B cell (primary cell): ENCODE results near the gene SLC15A3. TPM values are rescaled to one million over a fixed set of nuclear protein-coding genes. Genes with fewer than 3 reads are reported as not detected.
A peak's percentile ranks its signal among the peaks of the same experiment; 100 is the strongest.
"Not testable (repeated sequence)": the region's sequence is repeated elsewhere in the genome, so short reads cannot be mapped to it uniquely, and the experiment has no call there.

ENCODE experiments used
- ATAC-seq: fragments of 200-7000 bp; cut with Tn5 transposase; one replicate; pipeline ENCODE4 v1.10.0; 2021; ENCODE audit warnings: low read depth, mild to moderate bottlenecking, moderate number of reproducible peaks, moderate library complexity
- CTCF ChIA-PET: fragments of 350-600 bp; sonication (Branson Sonifier 250); formaldehyde crosslinking; loops from one replicate; lab custom pipeline; 2021; ENCODE audit warnings: antibody characterized with exemption, inconsistent platforms; lab: Charles Lee
- POLR2A ChIA-PET: fragments of 350-600 bp; sonication (Branson Sonifier 250); formaldehyde crosslinking; loops from one replicate; lab custom pipeline; 2021; ENCODE audit warnings: antibody characterized with exemption; lab: Charles Lee
- DNase-seq: peaks from one replicate; pipeline ENCODE4 v3.0.0; 2013
- H2AFZ ChIP-seq: 2 replicates; pipeline ENCODE4 v1.6.1; 2012; ENCODE audit warnings: mild to moderate bottlenecking, low read depth, low read length; ENCODE audit not compliant: insufficient read depth, poor library complexity, severe bottlenecking
- H3K27ac ChIP-seq, 2 donors: 1 replicate in 1 of 2; 2 replicates in 1 of 2; pipeline ENCODE4 v1.5.1; 2012 to 2013; ENCODE audit warnings: low read length in 2 of 2, mild to moderate bottlenecking in 2 of 2, moderate library complexity in 1 of 2
- H3K27me3 ChIP-seq, 4 experiments: fragments of 200-600 bp in 1 of 4; sonication (generic) in 1 of 4; replicated peaks in 1 of 4; 1 replicate in 2 of 4; 2 replicates in 2 of 4; pipeline versions ENCODE4 v1.6.1 to v1.7.0; 2013 to 2016; ENCODE audit warnings: low read length in 3 of 4, mild to moderate bottlenecking in 2 of 4, mixed read lengths in 1 of 4, moderate library complexity in 1 of 4; ENCODE audit not compliant: insufficient read depth in 4 of 4, control insufficient read depth in 3 of 4; ENCODE audit errors: control extremely low read depth in 1 of 4
- H3K36me3 ChIP-seq, 2 experiments: replicated peaks in 1 of 2; 1 replicate in 1 of 2; 2 replicates in 1 of 2; pipeline versions ENCODE4 v1.6.1 to v1.7.1; 2013; ENCODE audit warnings: low read length in 1 of 2; ENCODE audit not compliant: insufficient read depth in 2 of 2, control insufficient read depth in 1 of 2; ENCODE audit errors: control extremely low read depth in 1 of 2, extremely low read depth in 1 of 2
- H3K4me1 ChIP-seq, 2 donors: fragments of 200-600 bp in 1 of 2; sonication (generic) in 1 of 2; 1 replicate in 1 of 2; 2 replicates in 1 of 2; pipeline versions ENCODE4 v1.5.1 to v1.6.1; 2013 to 2017; ENCODE audit warnings: low read length in 2 of 2; ENCODE audit not compliant: control insufficient read depth in 2 of 2, insufficient read depth in 2 of 2
- H3K4me2 ChIP-seq: replicated peaks from 2 replicates; pipeline ENCODE3; 2012; ENCODE audit warnings: mild to moderate bottlenecking, low read depth, low read length; ENCODE audit not compliant: poor library complexity, severe bottlenecking
- H3K4me3 ChIP-seq, 5 experiments: fragments of 200-600 bp in 1 of 5; sonication (generic) in 1 of 5; 1 replicate in 3 of 5; 2 replicates in 2 of 5; pipeline versions ENCODE4 v1.5.1 to v1.7.0; 2011 to 2016; ENCODE audit warnings: low read length in 4 of 5, mild to moderate bottlenecking in 4 of 5, low read depth in 2 of 5, control low read depth in 1 of 5, moderate library complexity in 1 of 5; ENCODE audit not compliant: insufficient read depth in 1 of 5; ENCODE audit errors: control extremely low read depth in 1 of 5, extremely low read depth in 1 of 5
- H3K79me2 ChIP-seq: fragments of 200-600 bp; sonication (generic); one replicate; pipeline ENCODE4 v1.6.0; 2016; ENCODE audit warnings: low read length; ENCODE audit not compliant: control insufficient read depth, insufficient read depth
- H3K9ac ChIP-seq: fragments of 200-600 bp; sonication (generic); 2 replicates; pipeline ENCODE4 v1.6.1; 2017; ENCODE audit warnings: mild to moderate bottlenecking, low read length, moderate library complexity
- H3K9me3 ChIP-seq, 3 donors: one replicate each; pipeline versions ENCODE4 v1.6.1 to v1.7.1; 2013; ENCODE audit warnings: low read length in 2 of 3; ENCODE audit not compliant: control insufficient read depth in 2 of 3, insufficient read depth in 1 of 3; ENCODE audit errors: control extremely low read depth in 1 of 3
- H4K20me1 ChIP-seq: 2 replicates; pipeline ENCODE4 v1.6.0; 2012; ENCODE audit warnings: mild to moderate bottlenecking, low read length; ENCODE audit not compliant: insufficient read depth, control insufficient read depth, poor library complexity, severe bottlenecking
- H3K27ac Mint-ChIP-seq: one replicate; pipeline ENCODE4 v1.8.0; 2021; ENCODE audit warnings: mixed read lengths
- H3K27me3 Mint-ChIP-seq: one replicate; pipeline ENCODE4 v1.8.0; 2021; ENCODE audit warnings: mixed read lengths
- H3K4me1 Mint-ChIP-seq: one replicate; pipeline ENCODE4 v1.8.0; 2021; ENCODE audit warnings: mixed read lengths
- H3K4me3 Mint-ChIP-seq: one replicate; pipeline ENCODE4 v1.8.0; 2021; ENCODE audit warnings: mixed read lengths
- H3K9me3 Mint-ChIP-seq: one replicate; pipeline ENCODE4 v1.8.0; 2022; ENCODE audit warnings: mixed read lengths; ENCODE audit not compliant: insufficient read depth
- WGBS: methylation state at CpG from one replicate; pipeline ENCODE4 v1.1.5; 2013; ENCODE audit warnings: missing lambda C conversion rate; ENCODE audit not compliant: insufficient coverage; 5-methylcytosine and 5-hydroxymethylcytosine counted together
- intact Hi-C: fragments of 100-400 bp; cut with micrococcal nuclease; formaldehyde crosslinking; loops from one replicate; pipeline ENCODE4 v1.10.0; 2022
- polyA plus RNA-seq: library from polyadenylated mRNA; depleted of rRNA; stranded (reverse); fragments of >200 nt; gene quantifications from 2 replicates; pipeline ENCODE4 v1.2.3, GENCODE V29; 2012
- total RNA-seq, 2 donors: library from RNA; stranded (reverse); fragments of 120-200 nt in 1 of 2; gene quantifications; 1 replicate in 1 of 2; 2 replicates in 1 of 2; pipeline versions ENCODE4 v1.2.3 to v1.2.4, GENCODE V29; 2013 to 2022
- TF ChIP-seq, protein P1 (sequence below): fragments of 200-600 bp; IDR thresholded peaks from one replicate; pipeline ENCODE4 v1.8.0; 2022; ENCODE audit warnings: antibody characterized with exemption, mild to moderate bottlenecking

The SLC15A3 gene
- total and polyA plus RNA-seq, 2 donors (not counting 1 experiment from before 2014, with no cell fraction given): 61.5 to 91.4 TPM

DNA sequence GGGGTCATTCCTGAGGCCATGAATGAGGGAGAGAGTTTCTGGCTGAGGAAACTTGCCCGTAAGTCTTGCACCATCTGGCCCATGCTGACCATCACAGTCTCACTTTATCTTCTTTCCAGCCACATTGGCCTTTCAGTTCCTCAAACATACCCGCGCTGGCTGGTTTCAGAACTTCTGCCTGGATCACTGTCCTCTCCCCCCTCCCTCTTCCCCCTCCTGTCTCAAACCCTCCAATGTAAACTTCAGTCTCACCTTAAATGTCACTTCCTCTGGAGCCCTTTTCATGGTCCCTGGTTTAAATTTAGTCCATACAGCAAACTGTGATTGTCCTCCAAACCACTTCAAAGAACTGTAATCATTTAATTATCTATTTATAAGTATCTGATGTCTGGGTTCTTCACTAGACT, 41.7 kb downstream of the SLC15A3 start:
- peaks cover 30% of the 10 kb centered on the region for H3K79me2 ChIP-seq
- peak; percentile 31 for ATAC-seq
- peak overlapping the region; percentile 71 to 79 for H3K27ac ChIP-seq
- ChIA-PET CTCF (no interaction called here), POLR2A (no interaction called here)
- intact Hi-C loops: loop anchor here (1.0 to 10.0 kb wide), 5 partner anchors 68 to 1245 kb away; partner anchors contain the start of genes CCDC86, FEN1, MS4A1 and PATL1
- H3K4me1 Mint-ChIP-seq: peaks cover 70% of the 10 kb centered on the region
- H2AFZ ChIP-seq: no peak overlapping the region
- peak overlapping the region; percentile 2 for H3K9ac ChIP-seq
- no peaks in the 10 kb centered on the region for H3K9me3 ChIP-seq
- no peaks in the 10 kb centered on the region for H3K27me3 Mint-ChIP-seq
- H3K4me3 Mint-ChIP-seq: peak overlapping the region; percentile 52
- no peaks in the 10 kb centered on the region for H3K27me3 ChIP-seq
- peak overlapping the region; percentile 62 for H3K4me2 ChIP-seq
- 6% methylated on average over 3 of the region's 3 CpGs for WGBS
- H3K9me3 Mint-ChIP-seq: no peaks in the 10 kb centered on the region
- TF ChIP-seq, protein P1, sequence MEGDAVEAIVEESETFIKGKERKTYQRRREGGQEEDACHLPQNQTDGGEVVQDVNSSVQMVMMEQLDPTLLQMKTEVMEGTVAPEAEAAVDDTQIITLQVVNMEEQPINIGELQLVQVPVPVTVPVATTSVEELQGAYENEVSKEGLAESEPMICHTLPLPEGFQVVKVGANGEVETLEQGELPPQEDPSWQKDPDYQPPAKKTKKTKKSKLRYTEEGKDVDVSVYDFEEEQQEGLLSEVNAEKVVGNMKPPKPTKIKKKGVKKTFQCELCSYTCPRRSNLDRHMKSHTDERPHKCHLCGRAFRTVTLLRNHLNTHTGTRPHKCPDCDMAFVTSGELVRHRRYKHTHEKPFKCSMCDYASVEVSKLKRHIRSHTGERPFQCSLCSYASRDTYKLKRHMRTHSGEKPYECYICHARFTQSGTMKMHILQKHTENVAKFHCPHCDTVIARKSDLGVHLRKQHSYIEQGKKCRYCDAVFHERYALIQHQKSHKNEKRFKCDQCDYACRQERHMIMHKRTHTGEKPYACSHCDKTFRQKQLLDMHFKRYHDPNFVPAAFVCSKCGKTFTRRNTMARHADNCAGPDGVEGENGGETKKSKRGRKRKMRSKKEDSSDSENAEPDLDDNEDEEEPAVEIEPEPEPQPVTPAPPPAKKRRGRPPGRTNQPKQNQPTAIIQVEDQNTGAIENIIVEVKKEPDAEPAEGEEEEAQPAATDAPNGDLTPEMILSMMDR: no peak
- peak overlapping the region in 1 of 5 experiments; percentile 34 for H3K4me3 ChIP-seq
- peak overlapping the region; percentile 86 for H3K27ac Mint-ChIP-seq
- DNase-seq: peak; percentile 86
- H4K20me1 ChIP-seq: peaks cover 9% of the 10 kb centered on the region
- H3K36me3 ChIP-seq: no peaks in the 10 kb centered on the region
- H3K4me1 ChIP-seq: peaks cover 51 to 71% of the 10 kb centered on the region in 2 donors

DNA sequence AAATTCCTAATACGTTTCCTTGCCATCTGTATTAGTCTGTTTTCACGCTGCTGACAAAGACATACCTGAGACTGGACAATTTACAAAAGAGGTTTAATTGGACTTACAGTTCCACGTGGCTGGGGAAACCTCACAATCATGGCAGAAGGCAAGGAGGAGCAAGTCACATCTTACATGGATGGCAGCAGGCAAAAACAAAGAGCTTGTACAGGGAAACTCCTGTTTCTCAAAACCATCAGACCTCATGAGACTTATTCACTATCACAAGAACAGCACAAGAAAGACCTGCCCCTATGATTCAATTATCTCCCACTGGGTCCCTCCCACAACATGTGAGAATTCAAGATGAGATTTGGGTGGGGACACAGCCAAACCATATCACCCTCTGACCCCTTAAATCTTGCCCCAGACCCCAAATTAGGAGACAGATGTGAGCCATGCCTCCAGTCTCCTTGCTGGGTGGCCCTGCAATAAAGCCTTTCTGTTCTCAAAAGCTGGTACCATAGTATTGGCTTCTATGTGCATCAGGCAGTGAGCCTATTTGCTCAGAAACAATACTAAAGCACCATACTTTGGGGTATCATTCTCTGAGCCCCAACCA, 42.2 kb downstream of the SLC15A3 start:
- ATAC-seq, CTCF ChIA-PET, H3K27me3 ChIP-seq, H3K9me3 ChIP-seq, H3K27me3 Mint-ChIP-seq, H3K9me3 Mint-ChIP-seq, DNase-seq, H2AFZ ChIP-seq, H3K36me3 ChIP-seq: not testable (repeated sequence)
- intact Hi-C loops: loop anchor here (1.0 to 10.0 kb wide), 5 partner anchors 67 to 1245 kb away; partner anchors contain the start of genes CCDC86, FEN1, MS4A1 and PATL1
- Mint-ChIP-seq H3K4me1 (peaks cover 70% of the 10 kb centered on the region), H3K4me3 (peak overlapping the region; percentile 52), H3K27ac (peak overlapping the region; percentile 86)
- H4K20me1 ChIP-seq: peaks cover 14% of the 10 kb centered on the region
- POLR2A ChIA-PET: interaction anchor here (0.6 kb wide), 1 partner anchor 42 kb away, joined by 8 read pairs; the partner anchor contains the start of gene SLC15A3
- peaks cover 30% of the 10 kb centered on the region for H3K79me2 ChIP-seq
- peak overlapping the region; percentile 62 for H3K4me2 ChIP-seq
- H3K4me1 ChIP-seq: peaks cover 52 to 71% of the 10 kb centered on the region in 2 donors
- peak overlapping the region; percentile 71 to 79 for H3K27ac ChIP-seq
- peak overlapping the region; percentile 2 for H3K9ac ChIP-seq
- 50% methylated on average over 1 of the region's 3 CpGs for whole genome bisulfite sequencing
- H3K4me3 ChIP-seq: peak overlapping the region in 1 of 5 experiments; percentile 34
